Jurkat, Clone E6-1 (cell line): ENCODE data around the gene STRIP2.
A peak's percentile ranks its signal among the peaks of the same experiment; 100 is the strongest.
"Not testable (repeated sequence)": the region's sequence is repeated elsewhere in the genome, so short reads cannot be mapped to it uniquely, and the experiment has no call there.

ENCODE experiments used
- DNase-seq: peaks from one replicate; pipeline ENCODE4 v3.0.0-alpha.2; 2011; ENCODE audit warnings: low read depth, low spot score
- H3K4me3 ChIP-seq: 2 replicates; pipeline ENCODE4 v1.5.1; 2011; ENCODE audit warnings: mild to moderate bottlenecking, low read length, control low read depth, moderate library complexity

Gene STRIP2

GRCh38 chr7:129479831-129480230 is 45.6 kb downstream of the STRIP2 start:
- no peak for DNase-seq
- H3K4me3 ChIP-seq = no peak overlapping the region

- DNase-seq = no peak
- no peak overlapping the region for H3K4me3 ChIP-seq
Measured at GRCh38 chr7:129480674-129481363, 46.6 kb downstream of the STRIP2 start.

DNA sequence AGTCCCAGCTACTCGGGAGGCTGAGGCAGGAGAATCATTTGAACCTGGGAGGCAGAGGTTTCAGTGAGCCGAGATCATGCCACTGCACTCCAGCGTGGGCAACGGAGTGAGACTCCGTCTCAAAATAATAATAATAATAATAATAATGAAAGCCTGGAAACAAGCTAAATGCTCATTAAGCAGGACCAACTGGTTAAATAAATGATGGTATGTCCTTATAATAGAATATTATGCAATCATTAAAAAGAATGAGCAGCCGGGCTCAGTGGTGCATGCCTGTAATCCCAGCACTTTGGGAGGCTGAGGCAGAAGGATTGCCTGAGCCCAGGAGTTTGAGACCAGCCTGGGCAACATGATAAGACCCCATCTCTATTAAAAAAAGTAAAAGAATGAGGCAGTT is 47.1 kb downstream of the STRIP2 start:
- DNase-seq, H3K4me3 ChIP-seq: not testable (repeated sequence)

GRCh38 chr7:129482781-129483180 is 48.5 kb downstream of the STRIP2 start:
- no peak for DNase-seq

DNA sequence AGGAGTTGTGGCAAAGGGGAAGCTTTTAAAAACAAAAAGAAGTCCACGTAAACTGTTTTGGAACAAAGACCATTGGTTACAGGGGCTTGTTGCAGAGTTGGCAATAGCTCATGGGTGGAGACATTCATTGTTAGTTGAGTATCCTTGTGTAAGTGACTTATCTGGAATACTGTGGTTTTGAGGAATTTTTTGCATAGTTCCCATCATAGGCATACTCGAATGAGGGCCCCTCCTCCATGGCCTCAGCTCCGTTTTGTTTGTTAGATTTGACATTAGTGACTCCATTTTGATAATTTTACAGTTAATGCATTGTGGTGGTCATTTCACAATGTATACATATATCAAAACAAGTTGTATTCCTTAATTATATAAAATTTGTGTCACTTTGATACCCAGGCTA is 55.3 kb downstream of the STRIP2 start:
- no peak for DNase-seq
- no peak overlapping the region for H3K4me3 ChIP-seq

More at GRCh38 chr7:129482781-129483180, 48.5 kb downstream of the STRIP2 start:
- no peak overlapping the region for H3K4me3 ChIP-seq

DNA sequence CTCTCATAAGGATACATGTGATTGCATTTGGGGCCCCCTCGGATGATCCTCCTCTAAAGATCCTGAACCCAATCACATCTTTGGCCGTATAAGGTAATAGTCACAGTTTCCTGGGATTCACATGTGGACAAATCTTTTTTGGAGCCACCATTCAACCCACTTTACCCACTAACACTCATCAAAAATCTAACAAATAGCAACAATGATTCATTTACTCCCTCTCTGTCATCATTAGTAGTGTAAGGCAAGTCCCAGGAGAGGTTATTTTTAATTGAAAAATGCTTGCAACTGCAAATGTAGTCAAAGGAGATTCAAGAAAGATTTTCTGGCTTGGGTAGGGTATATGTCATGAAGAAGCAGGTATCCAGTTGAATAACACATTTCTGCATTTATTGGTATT is 58.2 kb downstream of the STRIP2 start:
- H3K4me3 ChIP-seq = no peak overlapping the region
- DNase-seq = no peak

DNA sequence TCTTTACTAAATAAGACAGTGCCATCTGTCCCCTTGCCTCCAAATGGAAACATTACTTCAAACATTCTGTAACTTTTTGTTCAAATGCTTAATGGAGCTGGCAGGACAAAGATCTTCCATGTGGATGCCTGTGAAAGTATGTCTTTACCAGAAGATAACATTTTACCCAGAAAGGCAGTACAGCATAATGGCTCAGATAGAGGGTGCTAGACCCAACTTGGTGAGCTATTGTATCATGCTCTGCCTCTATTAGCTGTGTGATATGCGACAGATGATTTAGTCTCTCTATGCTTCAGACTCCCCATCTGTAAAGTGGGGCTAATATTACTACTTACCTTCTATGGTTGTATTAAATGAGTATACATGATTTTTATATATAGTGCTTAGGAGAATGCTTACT is 59.3 kb downstream of the STRIP2 start:
- no peak for DNase-seq
- no peak overlapping the region for H3K4me3 ChIP-seq

GRCh38 chr7:129494041-129494440 is 59.8 kb downstream of the STRIP2 start:
- H3K4me3 ChIP-seq = no peak overlapping the region
- no peak for DNase-seq

GRCh38 chr7:129495987-129496386 is 61.8 kb downstream of the STRIP2 start:
- no peak overlapping the region for H3K4me3 ChIP-seq
- DNase-seq = no peak

DNA sequence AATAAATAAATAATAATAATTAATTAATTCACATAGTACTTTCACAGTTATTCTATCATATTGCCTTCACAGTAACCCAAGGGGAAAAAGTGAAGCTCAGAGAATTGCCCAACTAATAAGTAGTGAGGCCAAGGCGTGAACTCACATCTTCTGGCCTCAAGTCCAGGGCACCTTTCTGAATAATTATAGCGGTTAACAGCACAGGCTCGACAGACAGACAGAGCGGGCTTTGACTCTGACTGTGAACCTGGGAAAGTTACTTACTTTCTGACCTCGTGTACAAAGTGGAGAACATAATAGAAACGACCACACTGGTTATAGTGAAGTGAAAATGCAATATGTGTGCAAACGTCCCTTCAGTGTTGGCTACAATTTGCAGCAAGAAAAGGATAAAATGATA is 62.4 kb downstream of the STRIP2 start:
- DNase-seq = no peak
- no peak overlapping the region for H3K4me3 ChIP-seq

DNA sequence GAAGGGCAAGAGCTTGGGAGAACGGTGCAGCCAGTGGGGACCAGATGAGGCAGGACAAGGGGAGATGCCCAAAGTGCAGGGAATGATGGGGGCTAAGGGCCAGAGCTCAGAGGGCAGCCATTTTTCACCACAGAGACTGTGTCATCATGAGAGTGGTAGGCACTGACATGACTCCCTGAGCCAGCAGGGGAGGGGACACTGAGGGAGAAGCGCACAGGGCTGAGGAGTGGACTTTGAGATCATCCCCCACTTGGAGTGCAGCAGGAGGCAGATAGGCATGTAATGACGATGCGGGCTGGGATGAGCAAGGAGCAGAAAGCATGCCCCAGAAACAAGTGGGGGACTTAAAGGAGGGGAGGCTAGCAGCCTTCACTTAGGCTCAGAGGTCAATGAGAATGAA is 62.9 kb downstream of the STRIP2 start:
- H3K4me3 ChIP-seq = no peak overlapping the region
- no peak for DNase-seq

DNA sequence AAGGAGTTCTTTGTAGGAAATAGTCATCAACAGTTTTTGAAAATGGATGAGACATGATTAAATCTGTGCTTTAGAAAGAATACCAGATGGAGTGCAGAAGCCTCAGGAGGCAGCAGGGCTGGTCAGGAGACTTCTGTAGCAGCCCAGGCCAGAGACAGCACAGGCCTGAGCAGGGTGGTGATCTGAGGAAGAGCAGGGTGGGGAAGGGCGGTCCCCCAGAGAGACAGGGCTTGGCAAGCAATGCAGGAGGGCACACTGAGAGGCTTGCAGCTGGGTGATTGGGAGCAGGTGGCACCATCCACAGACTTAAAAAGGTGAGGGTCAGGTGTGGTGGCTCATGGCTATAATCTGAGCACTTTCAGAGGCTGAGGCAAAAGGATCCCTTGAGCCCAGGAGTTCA is 63.8 kb downstream of the STRIP2 start:
- H3K4me3 ChIP-seq = no peak overlapping the region
- DNase-seq = no peak

GRCh38 chr7:129499999-129500398 is 65.8 kb downstream of the STRIP2 start:
- H3K4me3 ChIP-seq = no peak overlapping the region

DNA sequence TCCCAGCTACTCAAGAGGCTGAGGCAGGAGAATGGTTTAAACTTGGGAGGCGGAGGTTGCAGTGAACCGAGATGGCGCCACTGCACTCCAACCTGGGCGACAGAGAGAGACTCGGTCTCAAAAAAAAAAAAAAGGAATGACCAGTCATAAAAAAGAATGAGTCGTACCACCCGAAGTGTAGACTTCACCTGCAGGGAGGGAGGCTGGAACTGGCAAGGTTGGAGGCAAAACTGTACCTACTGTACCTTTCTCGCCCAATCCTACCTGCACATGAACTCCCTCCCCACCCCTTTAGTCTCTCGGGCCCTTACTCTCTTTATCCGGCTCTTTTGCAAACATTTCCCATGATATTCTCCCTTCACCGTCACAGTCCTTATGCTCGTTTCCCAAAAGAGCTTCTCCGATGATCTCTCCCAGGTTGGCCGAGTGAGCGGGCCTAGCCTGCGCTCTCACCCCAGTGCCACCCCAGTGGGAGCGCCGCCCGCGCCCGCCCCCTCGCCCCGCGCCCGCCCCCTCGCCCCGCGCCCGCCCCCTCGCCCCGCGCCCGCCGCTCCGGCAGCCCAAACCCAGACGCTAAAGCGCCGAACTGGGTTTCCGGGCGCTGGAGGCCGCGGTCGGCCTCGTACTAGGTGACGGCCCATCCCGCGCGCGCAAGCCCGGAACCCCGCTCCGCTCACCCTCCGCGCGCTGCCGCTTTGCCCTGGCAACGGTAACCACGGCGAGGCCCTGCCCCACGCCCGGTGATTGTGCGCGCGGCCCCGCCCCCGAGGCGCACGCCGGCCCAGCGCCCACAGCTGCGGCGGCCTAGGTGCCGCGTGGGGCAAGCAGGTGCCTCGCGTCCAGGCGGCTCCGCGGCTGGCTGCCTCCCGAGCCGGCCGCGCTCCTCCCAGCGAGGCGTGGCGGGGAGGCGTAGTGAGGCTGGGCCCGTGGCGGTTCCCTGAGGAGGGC is 67.8 kb downstream of the STRIP2 start, which contains the start of gene SMKR1:
Gene SMKR1 (plus strand): TSS at position 772 of the 948 bp plus-strand sequence. CDS start 294 bp downstream, outside the sequence.
- peak within 1 kb of the TSS; percentile 68 for H3K4me3 ChIP-seq
- peak; percentile 65 for DNase-seq

More at GRCh38 chr7:129499999-129500398, 65.8 kb downstream of the STRIP2 start:
- DNase-seq = no peak

DNA sequence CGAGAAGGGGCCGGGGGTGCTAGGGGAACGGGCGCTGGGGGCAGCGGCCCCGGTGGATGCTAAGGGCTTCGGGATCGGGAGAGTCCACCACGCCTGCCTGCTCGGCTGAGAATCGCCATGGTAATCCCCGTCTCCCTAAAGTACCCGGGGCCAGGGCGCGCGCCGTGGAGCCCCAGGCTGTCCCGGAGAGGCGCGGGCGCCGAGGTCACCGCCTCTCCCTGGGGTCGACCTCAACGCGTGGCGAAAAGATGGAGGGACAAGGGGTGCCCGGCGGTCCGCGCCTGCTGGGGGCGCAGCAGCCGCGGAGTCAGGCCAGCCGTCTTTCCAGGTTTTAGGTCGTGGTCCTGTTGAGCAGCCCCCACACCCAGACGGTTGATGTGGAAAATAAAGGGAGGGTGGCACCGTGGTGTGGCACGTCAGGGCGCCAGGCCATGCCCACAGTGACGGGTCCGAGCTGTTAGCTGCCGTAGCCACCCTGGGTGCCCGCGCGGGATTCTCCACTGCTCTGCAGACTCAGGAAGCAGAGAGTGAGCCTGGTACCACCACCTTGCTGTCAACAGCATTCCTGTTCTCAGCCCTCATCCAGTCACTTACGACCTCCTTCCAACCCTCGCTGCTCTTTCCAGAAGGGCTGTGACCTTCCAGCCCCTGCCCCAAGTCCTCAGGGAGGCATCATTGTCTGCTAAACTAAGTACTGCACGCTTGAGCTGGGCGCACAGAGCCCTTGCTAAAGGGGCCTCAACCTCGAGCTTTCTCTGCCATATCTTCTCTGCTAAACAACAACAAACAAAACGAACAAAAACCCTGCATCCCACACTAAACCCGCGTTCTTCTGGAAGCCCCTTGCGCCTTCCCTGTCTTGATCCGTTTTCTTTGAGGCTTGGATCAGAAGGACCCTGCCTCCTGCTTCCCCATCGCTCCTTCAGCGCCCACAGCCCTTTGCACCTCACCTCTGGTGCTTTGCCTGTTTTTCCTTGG is 68.8 kb downstream of the STRIP2 start:
- H3K4me3 ChIP-seq = peak overlapping the region; percentile 68
- DNase-seq = no peak

GRCh38 chr7:129503725-129504124 is 69.5 kb downstream of the STRIP2 start:
- no peak for DNase-seq
- no peak overlapping the region for H3K4me3 ChIP-seq

GRCh38 chr7:129512192-129512591 is 78.0 kb downstream of the STRIP2 start:
- H3K4me3 ChIP-seq = no peak overlapping the region
- no peak for DNase-seq

DNA sequence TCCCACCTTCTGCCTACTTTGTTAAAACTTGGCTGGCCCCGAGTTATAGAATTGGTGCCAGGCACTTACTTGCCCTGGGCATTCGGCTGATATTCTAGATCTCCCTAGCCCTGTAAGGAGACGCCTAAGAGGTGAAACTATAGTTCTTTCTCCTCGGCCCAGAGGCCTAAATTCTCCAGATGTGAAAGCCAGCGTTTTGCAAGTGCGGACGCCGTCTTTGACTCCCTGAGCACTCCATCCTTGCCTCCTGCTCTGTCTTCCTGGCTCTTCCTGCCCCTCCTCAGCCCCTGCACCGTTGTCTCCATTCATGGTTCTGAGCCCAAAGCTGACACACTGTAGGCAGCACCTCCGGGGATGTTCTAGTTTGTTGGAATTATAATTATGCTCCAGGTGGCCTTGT is 79.3 kb downstream of the STRIP2 start:
- no peak overlapping the region for H3K4me3 ChIP-seq
- no peak for DNase-seq

DNA sequence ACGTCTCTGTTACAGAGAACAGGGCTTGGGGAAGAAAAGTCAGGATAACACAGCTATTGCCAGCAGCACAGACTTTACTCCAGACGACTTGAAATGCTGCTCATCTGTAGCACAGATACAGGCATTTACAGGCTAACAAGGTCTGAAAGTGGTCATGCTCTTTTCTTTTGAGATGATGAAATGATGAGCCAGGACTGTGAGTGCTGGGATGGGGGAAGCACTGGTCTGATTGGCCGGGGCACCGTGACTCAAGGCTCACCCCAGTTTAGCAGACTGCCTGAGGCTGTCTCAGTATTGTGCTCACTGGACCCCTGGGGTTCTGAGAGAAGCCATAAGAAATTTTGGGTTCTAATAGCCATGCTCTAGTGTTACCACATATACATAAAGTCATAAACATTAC is 80.5 kb downstream of the STRIP2 start:
- no peak for DNase-seq
- H3K4me3 ChIP-seq = no peak overlapping the region
